GM20000 (cell line): ENCODE measurements around the gene ATP6V1G1.

Experiments used
- DNase-seq: peaks from one replicate; pipeline ENCODE4 v3.0.0; 2012; ENCODE audit warnings: low spot score
- TF ChIP-seq, protein P1 (sequence below): IDR thresholded peaks from 2 replicates; pipeline ENCODE4 v1.5.1; 2012; ENCODE audit warnings: mild to moderate bottlenecking, control low read depth; ENCODE audit errors: extremely low read depth, missing control alignments

The ATP6V1G1 gene

DNA sequence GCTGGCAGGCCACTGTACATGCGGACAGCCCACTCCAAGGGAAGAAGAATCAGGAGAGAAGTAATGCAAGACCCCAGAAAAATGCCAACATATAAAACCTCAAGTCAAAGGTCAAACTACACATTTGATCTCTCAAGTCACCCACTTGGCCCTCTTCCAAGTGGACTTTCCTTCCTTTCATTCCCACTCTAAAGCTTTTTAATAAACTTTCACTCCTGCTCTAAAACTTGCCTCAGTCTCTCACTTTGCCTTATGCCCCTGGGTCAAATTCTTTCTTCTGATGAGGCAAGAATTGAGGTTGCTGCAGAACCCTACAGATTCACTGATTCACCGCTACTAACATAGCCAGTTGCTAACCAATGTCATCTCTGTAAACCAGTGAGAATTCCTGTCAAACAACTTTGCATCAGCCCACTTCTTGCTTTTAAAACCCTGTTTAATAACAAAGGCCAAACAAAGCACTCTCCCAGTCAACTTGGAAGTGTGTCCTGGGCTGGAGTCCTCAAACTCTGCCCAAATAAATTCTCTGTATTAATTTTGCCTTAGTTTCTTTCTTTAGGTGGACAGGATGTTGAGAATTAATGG, 6.9 kb upstream of the ATP6V1G1 start:
- TF ChIP-seq, protein P1, sequence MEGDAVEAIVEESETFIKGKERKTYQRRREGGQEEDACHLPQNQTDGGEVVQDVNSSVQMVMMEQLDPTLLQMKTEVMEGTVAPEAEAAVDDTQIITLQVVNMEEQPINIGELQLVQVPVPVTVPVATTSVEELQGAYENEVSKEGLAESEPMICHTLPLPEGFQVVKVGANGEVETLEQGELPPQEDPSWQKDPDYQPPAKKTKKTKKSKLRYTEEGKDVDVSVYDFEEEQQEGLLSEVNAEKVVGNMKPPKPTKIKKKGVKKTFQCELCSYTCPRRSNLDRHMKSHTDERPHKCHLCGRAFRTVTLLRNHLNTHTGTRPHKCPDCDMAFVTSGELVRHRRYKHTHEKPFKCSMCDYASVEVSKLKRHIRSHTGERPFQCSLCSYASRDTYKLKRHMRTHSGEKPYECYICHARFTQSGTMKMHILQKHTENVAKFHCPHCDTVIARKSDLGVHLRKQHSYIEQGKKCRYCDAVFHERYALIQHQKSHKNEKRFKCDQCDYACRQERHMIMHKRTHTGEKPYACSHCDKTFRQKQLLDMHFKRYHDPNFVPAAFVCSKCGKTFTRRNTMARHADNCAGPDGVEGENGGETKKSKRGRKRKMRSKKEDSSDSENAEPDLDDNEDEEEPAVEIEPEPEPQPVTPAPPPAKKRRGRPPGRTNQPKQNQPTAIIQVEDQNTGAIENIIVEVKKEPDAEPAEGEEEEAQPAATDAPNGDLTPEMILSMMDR, result no peak

DNA sequence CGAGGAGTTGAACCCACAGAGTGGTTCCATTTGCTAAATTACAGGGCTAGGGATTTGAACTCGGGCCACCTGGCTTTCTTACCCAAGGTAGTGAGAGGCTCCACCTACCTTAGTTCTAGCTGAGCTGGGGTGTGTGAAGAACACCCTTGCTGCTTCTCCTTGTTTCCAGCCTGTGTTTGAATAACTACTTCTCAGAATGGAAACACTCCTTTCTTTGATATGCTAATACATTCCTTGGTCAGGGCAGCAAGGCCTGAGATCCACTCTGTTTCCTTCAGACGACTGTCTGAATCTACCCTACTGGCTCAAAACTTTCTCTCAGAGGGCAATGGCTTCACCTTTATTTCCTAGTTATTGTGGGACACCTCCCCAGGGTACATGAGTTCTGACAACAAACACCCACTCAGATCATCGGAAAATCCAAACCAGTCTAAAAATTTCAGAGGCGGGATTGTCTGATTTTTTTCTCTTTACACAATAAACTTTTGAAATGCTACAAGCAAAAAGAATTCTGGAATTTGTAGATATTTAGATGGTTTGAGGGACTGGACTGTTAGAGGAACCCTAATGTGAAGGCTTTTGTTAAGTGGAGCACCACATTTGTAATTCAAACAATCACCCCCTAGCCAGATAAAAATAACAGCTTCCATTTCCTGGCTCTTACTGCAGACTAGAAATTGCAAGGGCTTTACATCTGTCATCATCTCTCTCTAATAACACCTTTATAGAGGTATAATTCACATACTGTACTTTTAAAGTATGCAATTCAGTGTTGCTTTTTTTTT, 4.0 kb upstream of the ATP6V1G1 start:
- TF ChIP-seq, protein P1, result no peak
- no peak for DNase-seq

More for the DNA sequence above, 6.9 kb upstream of the ATP6V1G1 start:
- no peak for DNase-seq

DNA sequence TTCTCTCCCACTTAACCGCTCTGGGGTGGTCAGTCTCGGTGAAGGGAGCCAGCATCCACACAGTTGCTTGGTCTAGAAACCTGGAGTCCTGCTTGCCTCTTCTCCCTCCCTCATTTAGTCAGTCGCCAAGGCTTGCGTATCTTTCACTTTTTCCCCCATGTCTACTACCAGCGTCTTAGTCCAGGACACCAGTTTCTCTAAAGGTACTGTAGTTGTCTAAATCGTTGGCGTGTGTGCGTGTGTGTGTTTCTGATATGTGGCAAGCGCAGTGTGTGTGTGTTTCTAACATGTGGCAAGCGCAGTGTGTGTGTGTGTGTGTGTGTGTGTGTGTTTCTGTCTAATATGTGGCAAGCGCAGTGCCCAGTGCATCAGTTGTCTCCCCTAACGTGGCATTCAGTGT, 641 bp downstream of the ATP6V1G1 start:
- DNase-seq, result no peak

DNA sequence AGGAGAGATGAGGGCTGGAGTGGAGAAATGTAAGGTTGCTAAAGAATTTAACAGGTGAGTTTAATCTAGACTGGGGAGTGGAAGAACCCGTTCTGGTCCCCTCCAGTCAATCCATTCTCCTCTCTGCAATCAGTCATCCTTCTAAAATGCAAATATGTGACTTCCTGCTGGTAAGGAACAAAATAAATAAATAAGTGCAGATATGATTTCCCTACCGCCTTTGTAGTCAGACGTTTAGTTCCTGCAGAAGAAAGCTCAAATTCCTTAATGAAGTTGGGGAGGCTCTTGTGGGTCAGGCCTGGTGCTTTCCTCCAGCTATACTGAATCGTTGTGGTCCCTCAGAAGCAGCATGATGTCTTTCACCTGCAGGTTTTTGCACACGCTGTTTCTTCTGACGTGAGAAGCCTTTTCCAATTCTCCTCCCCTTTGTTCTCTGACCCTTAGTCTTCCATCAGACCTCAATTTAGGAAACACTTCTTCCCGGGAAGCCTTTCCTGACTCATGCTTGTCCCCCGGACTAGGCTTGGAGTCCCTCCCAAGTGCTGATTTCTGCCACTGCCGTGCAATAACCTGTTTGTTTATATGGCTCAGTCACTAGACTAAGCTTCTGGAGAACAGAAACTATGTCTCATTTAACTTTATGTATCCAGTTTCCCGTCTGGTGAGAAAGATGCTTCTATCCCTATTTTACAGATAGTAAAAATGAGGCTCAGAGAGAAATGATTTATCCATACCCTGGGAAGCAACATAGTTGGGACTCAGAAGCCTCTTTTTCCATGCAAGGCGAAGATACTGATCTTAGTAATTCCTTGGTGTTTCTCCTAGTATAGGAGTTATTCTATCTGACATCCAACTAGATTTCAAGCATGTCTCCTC, 1.3 kb downstream of the ATP6V1G1 start:
- no peak for DNase-seq
- TF ChIP-seq, protein P1, result no peak

More for the DNA sequence above, 641 bp downstream of the ATP6V1G1 start:
- TF ChIP-seq, protein P1, result no peak

DNA sequence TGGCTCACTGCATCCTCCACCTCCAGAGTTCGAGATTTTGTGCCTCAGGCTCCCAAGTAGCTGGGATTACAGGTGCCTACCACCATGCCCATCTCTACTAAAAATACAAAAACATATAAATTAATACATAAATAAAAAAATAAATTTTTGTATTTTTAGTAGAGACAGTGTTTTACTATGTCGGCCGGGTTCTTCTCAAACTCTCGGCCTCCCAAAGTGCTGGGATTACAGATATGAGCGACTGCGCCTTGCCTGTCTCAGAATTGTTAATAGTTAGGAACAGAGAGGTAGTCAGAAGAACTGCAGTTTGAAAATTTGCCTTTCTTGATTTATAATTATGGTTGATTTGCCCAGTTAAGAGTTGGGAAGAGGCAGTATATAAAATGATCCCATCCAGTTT, 2.8 kb downstream of the ATP6V1G1 start:
- TF ChIP-seq, protein P1, result no peak
- DNase-seq, result no peak

DNA sequence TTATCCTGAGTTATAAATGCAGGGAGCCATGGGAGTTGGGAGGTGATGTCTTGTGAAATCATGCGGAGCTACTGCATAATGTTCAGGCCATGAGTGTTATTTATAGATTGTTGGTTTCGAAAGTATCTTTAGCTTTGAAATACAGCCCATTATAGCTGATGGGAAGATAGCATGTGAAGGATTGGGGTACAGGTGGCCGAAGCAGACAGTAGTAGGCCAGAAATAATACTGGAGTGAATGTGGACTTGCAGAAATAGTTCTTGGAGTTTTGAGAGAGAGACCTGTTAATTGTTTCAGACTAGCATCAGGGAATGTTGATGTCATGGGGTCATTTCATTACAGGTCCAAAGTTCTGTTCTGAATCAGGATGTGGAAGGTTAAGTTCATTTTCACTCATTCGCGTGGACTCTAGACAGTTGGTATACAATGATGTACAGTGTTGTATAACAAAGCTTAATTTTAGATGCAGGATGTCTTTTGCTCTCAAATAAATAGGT, 3.8 kb downstream of the ATP6V1G1 start:
- DNase-seq, result no peak
- TF ChIP-seq, protein P1, result no peak
